Endothelial cell of umbilical vein (primary cell): Measurements from ENCODE around the gene RSF1.

Experiments used
- EZH2 ChIP-seq: IDR thresholded peaks from 2 replicates; pipeline ENCODE4 v1.6.1; 2012; ENCODE audit warnings: borderline replicate concordance, low read depth, mild to moderate bottlenecking, moderate library complexity, low read length, inconsistent platforms; ENCODE audit not compliant: severe bottlenecking
- GATA2 ChIP-seq: IDR thresholded peaks from 2 replicates; pipeline ENCODE4 v1.7.0; 2011; ENCODE audit warnings: low read depth, mild to moderate bottlenecking, moderate library complexity, mixed read lengths, low read length; ENCODE audit not compliant: insufficient read length, insufficient read depth
- POLR2A ChIP-seq: IDR thresholded peaks from 2 replicates; pipeline ENCODE4 v1.6.1; 2012; ENCODE audit warnings: low read depth, mild to moderate bottlenecking, control low read depth, low read length
- POLR2AphosphoS5 ChIP-seq: IDR thresholded peaks from 2 replicates; pipeline ENCODE4 v1.6.1; 2012; ENCODE audit warnings: low read depth, mild to moderate bottlenecking, control low read depth, low read length, moderate library complexity; ENCODE audit not compliant: insufficient read depth
- TF ChIP-seq, protein P1 (sequence below), 2 donors: IDR thresholded peaks; 1 replicate in 1 of 2; 2 replicates in 1 of 2; pipeline ENCODE4 v1.5.1; 2011; ENCODE audit warnings: low read length in 2 of 2, mild to moderate bottlenecking in 2 of 2, moderate library complexity in 2 of 2, control low read depth in 1 of 2, inconsistent platforms in 1 of 2, low read depth in 1 of 2; ENCODE audit not compliant: insufficient read depth in 1 of 2; ENCODE audit errors: extremely low read depth in 1 of 2
- TF ChIP-seq, protein P2 (sequence below): IDR thresholded peaks from 2 replicates; pipeline ENCODE4 v1.6.1; 2011; ENCODE audit not compliant: insufficient read depth, insufficient read length

DNA sequence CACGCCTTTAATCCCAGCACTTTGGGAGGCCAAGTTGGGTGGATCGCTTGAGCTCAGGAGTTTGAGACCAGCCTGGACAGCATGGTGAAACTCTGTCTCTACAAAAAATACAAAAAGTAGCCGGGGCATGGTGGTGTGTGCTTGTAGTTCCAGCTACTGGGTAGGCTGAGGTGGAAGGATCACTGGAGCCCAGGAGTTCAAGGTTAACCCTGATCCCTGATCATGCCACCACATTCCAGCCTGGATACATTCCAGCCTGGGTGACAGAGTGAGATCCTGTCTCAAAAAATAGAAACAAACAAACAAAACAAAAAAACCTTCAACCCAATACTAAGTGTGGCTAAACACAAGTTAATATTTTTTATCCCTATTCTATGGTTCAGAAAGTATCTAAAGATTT lies 116.5 kb downstream of the RSF1 start:
- TF ChIP-seq GATA2 (no peak), EZH2 (no peak), POLR2AphosphoS5 (no peak), POLR2A (no peak)
- TF ChIP-seq, protein P1, sequence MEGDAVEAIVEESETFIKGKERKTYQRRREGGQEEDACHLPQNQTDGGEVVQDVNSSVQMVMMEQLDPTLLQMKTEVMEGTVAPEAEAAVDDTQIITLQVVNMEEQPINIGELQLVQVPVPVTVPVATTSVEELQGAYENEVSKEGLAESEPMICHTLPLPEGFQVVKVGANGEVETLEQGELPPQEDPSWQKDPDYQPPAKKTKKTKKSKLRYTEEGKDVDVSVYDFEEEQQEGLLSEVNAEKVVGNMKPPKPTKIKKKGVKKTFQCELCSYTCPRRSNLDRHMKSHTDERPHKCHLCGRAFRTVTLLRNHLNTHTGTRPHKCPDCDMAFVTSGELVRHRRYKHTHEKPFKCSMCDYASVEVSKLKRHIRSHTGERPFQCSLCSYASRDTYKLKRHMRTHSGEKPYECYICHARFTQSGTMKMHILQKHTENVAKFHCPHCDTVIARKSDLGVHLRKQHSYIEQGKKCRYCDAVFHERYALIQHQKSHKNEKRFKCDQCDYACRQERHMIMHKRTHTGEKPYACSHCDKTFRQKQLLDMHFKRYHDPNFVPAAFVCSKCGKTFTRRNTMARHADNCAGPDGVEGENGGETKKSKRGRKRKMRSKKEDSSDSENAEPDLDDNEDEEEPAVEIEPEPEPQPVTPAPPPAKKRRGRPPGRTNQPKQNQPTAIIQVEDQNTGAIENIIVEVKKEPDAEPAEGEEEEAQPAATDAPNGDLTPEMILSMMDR (IDR thresholded peaks at IDR 0.05; ENCODE audit: extremely low read depth in 1 of 2, insufficient read depth in 1 of 2, low read depth in 1 of 2, low read length in 2 of 2) = no peak
- TF ChIP-seq, protein P2, sequence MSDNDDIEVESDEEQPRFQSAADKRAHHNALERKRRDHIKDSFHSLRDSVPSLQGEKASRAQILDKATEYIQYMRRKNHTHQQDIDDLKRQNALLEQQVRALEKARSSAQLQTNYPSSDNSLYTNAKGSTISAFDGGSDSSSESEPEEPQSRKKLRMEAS = no peak
